H1 (cell line): ENCODE measurements around the gene TPSAB1. TPM values are rescaled to one million over a fixed set of nuclear protein-coding genes. Genes with fewer than 3 reads are reported as not detected.
"Not testable (repeated sequence)": the region's sequence is repeated elsewhere in the genome, so short reads cannot be mapped to it uniquely, and the experiment has no call there.

Source experiments
- CTCF ChIA-PET: fragments of 300-600 bp; sonication (Branson Sonifier 250); formaldehyde crosslinking; loops from one replicate; lab custom pipeline; 2021; ENCODE audit not compliant: partially characterized antibody; lab: Charles Lee
- POLR2A ChIA-PET: fragments of 300-600 bp; sonication (Branson Sonifier 250); formaldehyde crosslinking; loops from one replicate; lab custom pipeline; 2021; ENCODE audit warnings: inconsistent platforms; ENCODE audit not compliant: partially characterized antibody; lab: Charles Lee
- DNase-seq, 2 experiments: peaks; one replicate each; pipeline versions ENCODE4 v3.0.0 to v3.0.0-alpha.2; 2010 to 2022; ENCODE audit warnings: low spot score in 2 of 2, low read depth in 1 of 2, mixed read lengths in 1 of 2
- FAIRE-seq: peaks from 2 replicates; lab custom pipeline; 2011; peaks lifted over from hg19 to GRCh38; lab: Jason Lieb, UNC
- H2AFZ ChIP-seq: 2 replicates; pipeline ENCODE4 v1.8.1; 2012; ENCODE audit warnings: low read length, inconsistent platforms
- H2AK5ac ChIP-seq: 2 replicates; pipeline ENCODE4 v1.6.1; 2013; ENCODE audit warnings: low read depth, low read length
- H2BK120ac ChIP-seq: replicated peaks from 2 replicates; pipeline ENCODE3; 2013; ENCODE audit warnings: low read depth, low read length, inconsistent platforms
- H2BK12ac ChIP-seq: 2 replicates; pipeline ENCODE4 v1.6.1; 2013; ENCODE audit warnings: low read depth, low read length
- H2BK15ac ChIP-seq: 2 replicates; pipeline ENCODE4 v1.6.1; 2013; ENCODE audit warnings: low read length
- H2BK20ac ChIP-seq: 2 replicates; pipeline ENCODE4 v1.6.1; 2013; ENCODE audit warnings: low read length
- H2BK5ac ChIP-seq: 2 replicates; pipeline ENCODE4 v1.6.1; 2013; ENCODE audit warnings: low read depth, low read length
- H3K14ac ChIP-seq: 2 replicates; pipeline ENCODE4 v1.6.1; 2013; ENCODE audit warnings: inconsistent platforms; ENCODE audit not compliant: insufficient read length
- H3K18ac ChIP-seq: 2 replicates; pipeline ENCODE4 v1.6.1; 2013; ENCODE audit warnings: low read length; ENCODE audit errors: extremely low read depth
- H3K23ac ChIP-seq: 2 replicates; pipeline ENCODE4 v1.6.1; 2013; ENCODE audit warnings: inconsistent platforms; ENCODE audit not compliant: insufficient read length
- H3K23me2 ChIP-seq: 2 replicates; pipeline ENCODE4 v1.6.1; 2013; ENCODE audit warnings: low read depth, low read length
- H3K27ac ChIP-seq: 2 replicates; pipeline ENCODE4 v1.6.1; 2011; ENCODE audit warnings: low read depth, low read length, inconsistent platforms
- H3K27me3 ChIP-seq, 4 experiments: replicated peaks in 1 of 4; 1 replicate in 1 of 4; 2 replicates in 3 of 4; pipeline versions ENCODE4 v1.6.1 to v1.8.1; 2011 to 2013; ENCODE audit warnings: low read length in 3 of 4, mild to moderate bottlenecking in 3 of 4, inconsistent platforms in 2 of 4, mixed read lengths in 2 of 4, moderate library complexity in 1 of 4; ENCODE audit not compliant: control insufficient read depth in 3 of 4, insufficient read depth in 3 of 4; ENCODE audit errors: extremely low read depth in 1 of 4
- H3K36me3 ChIP-seq, 4 experiments: 2 replicates each; pipeline versions ENCODE4 v1.6.1 to v1.8.1; 2011 to 2013; ENCODE audit warnings: mild to moderate bottlenecking in 4 of 4, low read length in 3 of 4, moderate library complexity in 2 of 4, control low read depth in 1 of 4, inconsistent platforms in 1 of 4; ENCODE audit not compliant: insufficient read depth in 4 of 4, control insufficient read depth in 2 of 4
- H3K4ac ChIP-seq: replicated peaks from 2 replicates; pipeline ENCODE3; 2013; ENCODE audit warnings: low read length, low read depth, mixed read lengths, inconsistent platforms; ENCODE audit not compliant: insufficient read length
- H3K4me1 ChIP-seq, 4 experiments: replicated peaks in 1 of 4; 1 replicate in 1 of 4; 2 replicates in 3 of 4; pipeline versions ENCODE4 v1.6.1 to v1.8.1; 2011 to 2013; ENCODE audit warnings: low read length in 3 of 4, inconsistent platforms in 2 of 4, mixed read lengths in 1 of 4; ENCODE audit not compliant: insufficient read depth in 4 of 4, control insufficient read depth in 3 of 4
- H3K4me2 ChIP-seq, 2 experiments: 2 replicates each; pipeline versions ENCODE4 v1.6.1 to v1.8.1; 2011 to 2013; ENCODE audit warnings: low read depth in 2 of 2, low read length in 2 of 2, control low read depth in 1 of 2, inconsistent platforms in 1 of 2, mild to moderate bottlenecking in 1 of 2; ENCODE audit not compliant: insufficient read depth in 1 of 2
- H3K4me3 ChIP-seq, 4 experiments: fragments of 200-600, 300-600 bp in 1 of 4; sonication (generic), shearing (Covaris generic), sonication (Bioruptor Twin) in 1 of 4; 2 replicates each; pipeline versions ENCODE4 v1.5.1 to v1.8.1; 2011 to 2016; ENCODE audit warnings: low read length in 4 of 4, low read depth in 3 of 4, control low read depth in 2 of 4, inconsistent platforms in 2 of 4, mild to moderate bottlenecking in 2 of 4, mixed read lengths in 1 of 4, moderate library complexity in 1 of 4; ENCODE audit not compliant: insufficient read depth in 2 of 4; ENCODE audit errors: extremely low read depth in 1 of 4
- H3K56ac ChIP-seq: replicated peaks from 2 replicates; pipeline ENCODE3; 2013; ENCODE audit warnings: low read depth, mild to moderate bottlenecking, mixed read lengths, low read length, inconsistent platforms; ENCODE audit not compliant: insufficient read length
- H3K79me1 ChIP-seq: 2 replicates; pipeline ENCODE4 v1.6.1; 2013; ENCODE audit warnings: low read depth, low read length, control low read depth
- H3K79me2 ChIP-seq, 2 experiments: 2 replicates each; pipeline versions ENCODE4 v1.6.1 to v1.8.1; 2012 to 2013; ENCODE audit warnings: low read length in 2 of 2, mild to moderate bottlenecking in 2 of 2, inconsistent platforms in 1 of 2; ENCODE audit not compliant: insufficient read depth in 2 of 2, control insufficient read depth in 1 of 2
- H3K9ac ChIP-seq, 4 experiments: replicated peaks in 1 of 4; 1 replicate in 1 of 4; 2 replicates in 3 of 4; pipeline versions ENCODE4 v1.6.1 to v1.8.1; 2011 to 2013; ENCODE audit warnings: low read depth in 3 of 4, low read length in 3 of 4, control low read depth in 2 of 4, mild to moderate bottlenecking in 2 of 4, moderate library complexity in 2 of 4, inconsistent platforms in 1 of 4; ENCODE audit errors: extremely low read depth in 1 of 4
- H3K9me3 ChIP-seq, 2 experiments: 2 replicates each; pipeline versions ENCODE4 v1.6.1 to v1.8.1; 2012 to 2013; ENCODE audit warnings: mild to moderate bottlenecking in 2 of 2, moderate library complexity in 2 of 2, control low read depth in 1 of 2, inconsistent platforms in 1 of 2, low read depth in 1 of 2, low read length in 1 of 2, mixed read lengths in 1 of 2; ENCODE audit not compliant: insufficient read depth in 2 of 2
- H4K20me1 ChIP-seq, 2 experiments: replicated peaks in 1 of 2; 2 replicates each; pipeline versions ENCODE3 to v1.8.1; 2011 to 2013; ENCODE audit warnings: inconsistent platforms in 2 of 2, low read length in 2 of 2, mild to moderate bottlenecking in 1 of 2; ENCODE audit not compliant: insufficient read depth in 2 of 2, control insufficient read depth in 1 of 2
- H4K5ac ChIP-seq: 2 replicates; pipeline ENCODE4 v1.6.1; 2013; ENCODE audit warnings: low read length, low read depth, mixed read lengths, inconsistent platforms; ENCODE audit not compliant: insufficient read length
- H4K8ac ChIP-seq: 2 replicates; pipeline ENCODE4 v1.8.0; 2013; ENCODE audit warnings: mild to moderate bottlenecking, moderate library complexity, low read length, inconsistent platforms; ENCODE audit not compliant: insufficient read depth; ENCODE audit errors: extremely low read depth
- H4K91ac ChIP-seq: replicated peaks from 2 replicates; pipeline ENCODE3; 2013; ENCODE audit warnings: low read length, mixed read lengths, inconsistent platforms; ENCODE audit not compliant: insufficient read length
- WGBS, 2 experiments: shearing (Covaris generic) in 1 of 2; methylation state at CpG; one replicate each; pipeline versions ENCODE4 v1.1.6 to v1.1.7; 2013 to 2015; ENCODE audit warnings: low lambda C conversion rate in 2 of 2, mixed read lengths in 2 of 2, inconsistent platforms in 1 of 2, low coverage in 1 of 2, missing lambda C conversion rate in 1 of 2; ENCODE audit not compliant: insufficient replicate concordance in 2 of 2, insufficient coverage in 1 of 2, insufficient read length in 1 of 2; ENCODE audit errors: extremely low coverage in 1 of 2, missing lambda C conversion rate in 1 of 2; 5-methylcytosine and 5-hydroxymethylcytosine counted together
- polyA plus RNA-seq, 7 experiments: library from polyadenylated mRNA; depleted of rRNA in 3 of 7; stranded (reverse) in 5 of 7; unstranded in 2 of 7; fragments of >200 nt in 5 of 7; fragments of 200-250 nt in 2 of 7; gene quantifications; 1 replicate in 5 of 7; 2 replicates in 1 of 7; 4 replicates in 1 of 7; pipeline versions ENCODE4 v1.2.1 to v1.2.3, GENCODE V29; 2011 to 2013; ENCODE audit warnings: missing spikeins in 2 of 7, mixed read lengths in 2 of 7
- total RNA-seq: library from RNA; stranded (reverse); fragmentation: NEBNext Ultra II Directional; extraction: Animal tissue kit (Norgen Biotek cat#: 25700); gene quantifications from 2 replicates; pipeline ENCODE4 v1.2.1, GENCODE V29; 2021

TPSAB1 gene
- total and polyA plus RNA-seq, 2 of the 8 experiments (the other 6 are each of a cell fraction or from before 2014, with no cell fraction given): 0.09 TPM; not detected in 1

DNA sequence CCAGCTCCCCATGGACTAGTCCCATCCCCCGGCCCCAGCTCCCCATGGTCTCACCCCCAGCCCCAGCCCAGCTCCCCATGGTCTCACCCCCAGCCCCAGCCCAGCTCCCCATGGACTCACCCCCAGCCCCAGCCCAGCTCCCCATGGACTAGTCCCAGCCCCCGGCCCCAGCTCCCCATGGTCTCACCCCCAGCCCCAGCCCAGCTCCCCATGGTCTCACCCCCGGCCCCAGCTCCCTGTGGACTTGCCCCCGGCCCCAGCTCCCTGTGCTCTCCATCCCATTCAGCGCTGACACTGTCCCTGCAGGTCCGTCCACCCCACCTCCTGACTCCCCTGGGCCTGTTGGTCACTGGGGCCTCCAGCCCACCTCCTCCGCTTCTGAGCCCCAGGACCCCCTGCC, 9.2 kb upstream of the TPSAB1 start:
- POLR2A ChIA-PET, H3K4me1 ChIP-seq, H4K5ac ChIP-seq, H3K23me2 ChIP-seq, H3K4ac ChIP-seq, H3K36me3 ChIP-seq, H3K23ac ChIP-seq, H3K27me3 ChIP-seq, DNase-seq, H3K9me3 ChIP-seq, H3K79me2 ChIP-seq, H2BK5ac ChIP-seq, H2AK5ac ChIP-seq, FAIRE-seq, H2BK120ac ChIP-seq, H3K4me2 ChIP-seq, H3K14ac ChIP-seq, H2BK20ac ChIP-seq, H2BK15ac ChIP-seq, H2BK12ac ChIP-seq, H4K91ac ChIP-seq, H3K18ac ChIP-seq, H4K8ac ChIP-seq, H3K79me1 ChIP-seq, H4K20me1 ChIP-seq, H2AFZ ChIP-seq, H3K4me3 ChIP-seq, H3K27ac ChIP-seq, H3K56ac ChIP-seq, H3K9ac ChIP-seq: not testable (repeated sequence)
- CTCF ChIA-PET: interaction anchor here (0.8 kb wide), 1 partner anchor 39 kb away, joined by 3 read pairs; no protein-coding TSS in a partner anchor
- no CpG with 5 or more reads among the region's 7 CpGs for WGBS, 2 experiments

GRCh38 chr16:1232049-1232748, 8.3 kb upstream of the TPSAB1 start:
- H3K9me3 ChIP-seq, H3K4me2 ChIP-seq, H3K79me1 ChIP-seq, H4K8ac ChIP-seq, H3K14ac ChIP-seq, H4K5ac ChIP-seq, H3K4ac ChIP-seq, H3K56ac ChIP-seq, H3K36me3 ChIP-seq, CTCF ChIA-PET, H3K18ac ChIP-seq, H3K27ac ChIP-seq, H2BK15ac ChIP-seq, H3K27me3 ChIP-seq, H4K20me1 ChIP-seq, H3K23me2 ChIP-seq, H2AFZ ChIP-seq, H3K9ac ChIP-seq, H2BK20ac ChIP-seq, H3K4me3 ChIP-seq, H3K79me2 ChIP-seq, DNase-seq, H3K4me1 ChIP-seq, POLR2A ChIA-PET, H2BK120ac ChIP-seq, FAIRE-seq, H4K91ac ChIP-seq, H2BK12ac ChIP-seq, H3K23ac ChIP-seq, H2BK5ac ChIP-seq, H2AK5ac ChIP-seq: not testable (repeated sequence)
- no CpG with 5 or more reads among the region's 47 CpGs for WGBS, 2 experiments
